ENCODE measurements around the gene DPF3.

DNA sequence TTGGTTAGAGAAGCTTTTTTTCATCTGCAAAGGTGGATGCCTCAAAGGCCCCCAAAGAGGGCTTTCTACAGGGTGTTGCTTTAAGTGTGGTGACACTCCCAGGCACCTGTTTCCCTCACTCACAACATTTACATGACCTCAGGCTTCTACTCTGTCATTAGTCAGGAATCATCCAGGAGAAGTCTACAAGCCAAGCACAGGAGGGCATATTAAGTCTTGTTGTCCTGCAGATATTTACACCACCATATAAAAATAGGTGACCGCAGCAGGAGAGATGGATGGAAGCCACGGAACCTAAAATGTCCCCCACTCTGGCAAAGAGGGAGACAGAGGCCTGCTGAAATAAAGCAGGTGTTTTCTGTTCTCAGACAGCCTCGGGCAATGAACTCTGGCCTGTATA, 7.5 kb upstream of the DPF3 start:
- TF ChIP-seq, protein P1, sequence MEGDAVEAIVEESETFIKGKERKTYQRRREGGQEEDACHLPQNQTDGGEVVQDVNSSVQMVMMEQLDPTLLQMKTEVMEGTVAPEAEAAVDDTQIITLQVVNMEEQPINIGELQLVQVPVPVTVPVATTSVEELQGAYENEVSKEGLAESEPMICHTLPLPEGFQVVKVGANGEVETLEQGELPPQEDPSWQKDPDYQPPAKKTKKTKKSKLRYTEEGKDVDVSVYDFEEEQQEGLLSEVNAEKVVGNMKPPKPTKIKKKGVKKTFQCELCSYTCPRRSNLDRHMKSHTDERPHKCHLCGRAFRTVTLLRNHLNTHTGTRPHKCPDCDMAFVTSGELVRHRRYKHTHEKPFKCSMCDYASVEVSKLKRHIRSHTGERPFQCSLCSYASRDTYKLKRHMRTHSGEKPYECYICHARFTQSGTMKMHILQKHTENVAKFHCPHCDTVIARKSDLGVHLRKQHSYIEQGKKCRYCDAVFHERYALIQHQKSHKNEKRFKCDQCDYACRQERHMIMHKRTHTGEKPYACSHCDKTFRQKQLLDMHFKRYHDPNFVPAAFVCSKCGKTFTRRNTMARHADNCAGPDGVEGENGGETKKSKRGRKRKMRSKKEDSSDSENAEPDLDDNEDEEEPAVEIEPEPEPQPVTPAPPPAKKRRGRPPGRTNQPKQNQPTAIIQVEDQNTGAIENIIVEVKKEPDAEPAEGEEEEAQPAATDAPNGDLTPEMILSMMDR (IDR thresholded peaks at IDR 0.05), result no peak
- TF ChIP-seq EP300 (IDR thresholded peaks at IDR 0.05) (no peak), POLR2A (IDR thresholded peaks at IDR 0.05) (no peak), POLR2AphosphoS5 (IDR thresholded peaks at IDR 0.05) (no peak)

Measured in suprapubic skin (tissue), 4 donors.